SK-N-SH treated with all-trans-retinoic acid at 6 μM for 48 hours (cell line): ENCODE data around the gene MARK1.

ENCODE experiments used
- ATAC-seq: fragments of 200-7000 bp; cut with Tn5 transposase; 3 replicates; pipeline ENCODE4 v1.9.1; 2020; ENCODE audit warnings: mild to moderate bottlenecking, moderate library complexity
- BACH2 ChIP-seq: fragments of 250-450 bp; sonication (Bioruptor Pico); IDR thresholded peaks from 2 replicates; pipeline ENCODE4 v1.9.0; 2021; ENCODE audit warnings: mild to moderate bottlenecking, borderline replicate concordance
- CREB5 ChIP-seq: fragments of 250-450 bp; sonication (Bioruptor Pico); IDR thresholded peaks from 2 replicates; pipeline ENCODE4 v1.5.1; 2020; ENCODE audit warnings: low read depth, mild to moderate bottlenecking, moderate library complexity
- CSDC2 ChIP-seq: fragments of 250-450 bp; sonication (Bioruptor Pico); IDR thresholded peaks from 2 replicates; pipeline ENCODE4 v1.5.0; 2020; ENCODE audit warnings: mild to moderate bottlenecking, moderate library complexity
- CSRNP3 ChIP-seq: fragments of 250-450 bp; sonication (Bioruptor Pico); IDR thresholded peaks from 2 replicates; pipeline ENCODE4 v1.5.1; 2021; ENCODE audit warnings: mild to moderate bottlenecking, moderate library complexity
- ESRRG ChIP-seq: fragments of 250-450 bp; sonication (Bioruptor Pico); IDR thresholded peaks from 2 replicates; pipeline ENCODE4 v1.6.1; 2021; ENCODE audit warnings: mild to moderate bottlenecking
- GLIS3 ChIP-seq: fragments of 250-450 bp; sonication (Bioruptor Pico); IDR thresholded peaks from 2 replicates; pipeline ENCODE4 v1.5.0; 2020; ENCODE audit warnings: mild to moderate bottlenecking, moderate library complexity
- ISL1 ChIP-seq: fragments of 250-450 bp; sonication (Bioruptor Pico); IDR thresholded peaks from 2 replicates; pipeline ENCODE4 v2.1.2; 2022; ENCODE audit warnings: mild to moderate bottlenecking, moderate library complexity
- OSR1 ChIP-seq: fragments of 250-450 bp; sonication (Bioruptor Pico); IDR thresholded peaks from 2 replicates; pipeline ENCODE4 v1.8.0; 2022; ENCODE audit warnings: moderate library complexity, mild to moderate bottlenecking, inconsistent platforms
- POU6F1 ChIP-seq: fragments of 250-450 bp; sonication (Bioruptor Pico); IDR thresholded peaks from 2 replicates; pipeline ENCODE4 v1.8.0; 2021; ENCODE audit warnings: low read depth, mild to moderate bottlenecking, moderate library complexity, borderline replicate concordance
- SNAI2 ChIP-seq: fragments of 250-450 bp; sonication (Bioruptor Pico); IDR thresholded peaks from 2 replicates; pipeline ENCODE4 v1.5.0; 2020; ENCODE audit warnings: mild to moderate bottlenecking, moderate library complexity
- TCF4 ChIP-seq: fragments of 250-450 bp; sonication (Bioruptor Pico); IDR thresholded peaks from 2 replicates; pipeline ENCODE4 v1.8.0; 2021; ENCODE audit warnings: mild to moderate bottlenecking, moderate library complexity, borderline replicate concordance
- TSHZ2 ChIP-seq: fragments of 250-450 bp; sonication (Bioruptor Pico); IDR thresholded peaks from 2 replicates; pipeline ENCODE4 v1.5.0; 2020; ENCODE audit warnings: mild to moderate bottlenecking, moderate library complexity
- ZC3H10 ChIP-seq: fragments of 250-450 bp; sonication (Bioruptor Pico); IDR thresholded peaks from 2 replicates; pipeline ENCODE4 v1.5.1; 2021; ENCODE audit warnings: mild to moderate bottlenecking, moderate library complexity
- ZFP3 ChIP-seq: fragments of 250-450 bp; sonication (Bioruptor Pico); IDR thresholded peaks from 2 replicates; pipeline ENCODE4 v1.5.0; 2020; ENCODE audit warnings: mild to moderate bottlenecking, moderate library complexity
- TF ChIP-seq, protein P1 (sequence below): fragments of 250-450 bp; sonication (Bioruptor Pico); IDR thresholded peaks from 2 replicates; pipeline ENCODE4 v1.8.0; 2020; ENCODE audit warnings: mild to moderate bottlenecking, moderate library complexity, borderline replicate concordance

The MARK1 gene

DNA sequence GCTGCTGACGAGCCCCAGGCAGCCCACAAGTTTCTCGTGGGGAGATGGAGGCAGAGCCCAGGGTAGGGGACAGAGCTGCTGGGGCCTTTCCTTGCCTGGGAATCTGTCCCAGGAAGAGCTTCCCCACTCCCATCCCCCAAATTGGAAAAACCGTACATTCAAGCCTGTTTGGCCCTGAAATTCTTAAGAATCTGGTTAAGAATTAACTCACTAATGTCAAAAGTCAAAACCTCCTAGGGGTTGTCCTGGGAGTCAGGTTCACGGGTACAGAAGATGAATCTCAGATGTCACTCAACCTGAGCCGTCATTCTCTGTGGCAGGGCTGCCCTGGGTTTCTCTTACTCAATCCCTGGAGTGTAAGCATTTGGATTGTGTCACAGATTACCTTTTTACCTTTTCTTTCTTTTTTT lies 170.7 kb downstream of the MARK1 start:
- ATAC-seq = no peak
- TF ChIP-seq OSR1 (CRISPR knock-in tag) = no peak
- TF ChIP-seq ESRRG = no peak
- no peak for TF ChIP-seq TCF4 (CRISPR knock-in tag)
- TF ChIP-seq ZC3H10 (CRISPR knock-in tag) = no peak
- no peak for TF ChIP-seq GLIS3 (CRISPR knock-in tag)
- TF ChIP-seq CREB5 (CRISPR knock-in tag) = no peak
- no peak for TF ChIP-seq SNAI2 (CRISPR knock-in tag)
- no peak for TF ChIP-seq CSRNP3
- no peak for TF ChIP-seq TSHZ2 (CRISPR knock-in tag)
- no peak for TF ChIP-seq ISL1 (CRISPR knock-in tag)

- no peak for TF ChIP-seq CSDC2 (CRISPR knock-in tag)
- TF ChIP-seq, protein P1, sequence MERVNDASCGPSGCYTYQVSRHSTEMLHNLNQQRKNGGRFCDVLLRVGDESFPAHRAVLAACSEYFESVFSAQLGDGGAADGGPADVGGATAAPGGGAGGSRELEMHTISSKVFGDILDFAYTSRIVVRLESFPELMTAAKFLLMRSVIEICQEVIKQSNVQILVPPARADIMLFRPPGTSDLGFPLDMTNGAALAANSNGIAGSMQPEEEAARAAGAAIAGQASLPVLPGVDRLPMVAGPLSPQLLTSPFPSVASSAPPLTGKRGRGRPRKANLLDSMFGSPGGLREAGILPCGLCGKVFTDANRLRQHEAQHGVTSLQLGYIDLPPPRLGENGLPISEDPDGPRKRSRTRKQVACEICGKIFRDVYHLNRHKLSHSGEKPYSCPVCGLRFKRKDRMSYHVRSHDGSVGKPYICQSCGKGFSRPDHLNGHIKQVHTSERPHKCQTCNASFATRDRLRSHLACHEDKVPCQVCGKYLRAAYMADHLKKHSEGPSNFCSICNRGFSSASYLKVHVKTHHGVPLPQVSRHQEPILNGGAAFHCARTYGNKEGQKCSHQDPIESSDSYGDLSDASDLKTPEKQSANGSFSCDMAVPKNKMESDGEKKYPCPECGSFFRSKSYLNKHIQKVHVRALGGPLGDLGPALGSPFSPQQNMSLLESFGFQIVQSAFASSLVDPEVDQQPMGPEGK (CRISPR knock-in tag) = no peak
- TF ChIP-seq, all 23 proteins: peak for 0
- ATAC-seq = no peak
Measured at GRCh38 chr1:220699044-220699443, 171.1 kb downstream of the MARK1 start.

GRCh38 chr1:220700556-220701179 lies 172.7 kb downstream of the MARK1 start:
- peak; percentile 55 for ATAC-seq
- TF ChIP-seq, protein P1 (CRISPR knock-in tag) = no peak
- TF ChIP-seq ISL1 (CRISPR knock-in tag) = no peak
- no peak for TF ChIP-seq ZFP3 (CRISPR knock-in tag)
- no peak for TF ChIP-seq POU6F1 (CRISPR knock-in tag)

- no peak for ATAC-seq
- TF ChIP-seq POU6F1 (CRISPR knock-in tag) = no peak
- TF ChIP-seq OSR1 (CRISPR knock-in tag) = no peak
- no peak for TF ChIP-seq CSRNP3
- no peak for TF ChIP-seq BACH2
- TF ChIP-seq ISL1 (CRISPR knock-in tag) = no peak
- TF ChIP-seq TSHZ2 (CRISPR knock-in tag) = no peak
Measured at GRCh38 chr1:220701974-220702373, 174.0 kb downstream of the MARK1 start.
